ENCODE data around the gene EPHA4.

The EPHA4 gene

DNA sequence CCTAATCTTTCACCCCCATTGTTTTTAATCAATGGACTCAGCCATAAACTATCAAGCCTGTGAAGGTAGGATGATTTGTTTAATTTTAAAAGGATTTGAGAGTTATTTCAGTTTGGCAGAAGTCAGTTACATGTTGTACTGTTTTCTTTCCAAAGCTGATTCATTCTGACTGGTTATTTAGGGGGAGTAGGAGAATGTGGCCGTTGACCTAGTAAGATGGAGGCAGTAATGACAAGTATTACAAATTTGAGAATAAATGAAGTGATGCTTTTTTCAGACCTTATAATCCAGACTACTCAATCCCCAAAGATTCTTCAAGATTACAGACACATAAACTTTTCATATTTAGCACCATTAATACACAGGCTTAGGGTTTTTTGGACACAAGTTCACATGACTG, 4.3 kb downstream of the EPHA4 start:
- Histone ChIP-seq H2AK5ac (ENCODE audit: low read length) (no peak overlapping the region), H4K5ac (ENCODE audit: low read length) (no peak overlapping the region), H2BK15ac (replicated peaks; ENCODE audit: low read depth) (no peak overlapping the region), H3K27me3 (ENCODE audit: insufficient read depth, low read length, poor library complexity) (no peaks in the 10 kb centered on the region), H3K56ac (ENCODE audit: low read length) (no peak overlapping the region), H3K27ac (ENCODE audit: low read depth, low read length) (no peak overlapping the region), H2BK5ac (ENCODE audit: low read length) (no peak overlapping the region), H3K4me1 (ENCODE audit: control insufficient read depth, low read depth, low read length) (peaks cover 11% of the 10 kb centered on the region), H3K18ac (ENCODE audit: low read length) (no peak overlapping the region), H3K4ac (ENCODE audit: low read depth, low read length) (no peak overlapping the region), H3K23ac (ENCODE audit: low read length) (no peak overlapping the region), H4K8ac (ENCODE audit: low read depth, low read length) (no peak overlapping the region), H2BK120ac (ENCODE audit: low read depth, low read length) (no peak overlapping the region), H3K4me3 (ENCODE audit: low read length) (no peak overlapping the region), H3K36me3 (ENCODE audit: control insufficient read depth, insufficient read depth, low read length) (no peaks in the 10 kb centered on the region), H3K79me2 (ENCODE audit: control insufficient read depth, insufficient read depth, low read length) (peaks cover 26% of the 10 kb centered on the region), H3K4me2 (ENCODE audit: low read length) (no peak overlapping the region), H3K9ac (ENCODE audit: low read length) (no peak overlapping the region), H3K79me1 (ENCODE audit: low read length) (peaks cover 16% of the 10 kb centered on the region)
- WGBS (ENCODE audit: extremely low coverage, insufficient coverage, low lambda C conversion rate), result no CpG with 5 or more reads among the region's 1 CpG
- no peak for DNase-seq

DNA sequence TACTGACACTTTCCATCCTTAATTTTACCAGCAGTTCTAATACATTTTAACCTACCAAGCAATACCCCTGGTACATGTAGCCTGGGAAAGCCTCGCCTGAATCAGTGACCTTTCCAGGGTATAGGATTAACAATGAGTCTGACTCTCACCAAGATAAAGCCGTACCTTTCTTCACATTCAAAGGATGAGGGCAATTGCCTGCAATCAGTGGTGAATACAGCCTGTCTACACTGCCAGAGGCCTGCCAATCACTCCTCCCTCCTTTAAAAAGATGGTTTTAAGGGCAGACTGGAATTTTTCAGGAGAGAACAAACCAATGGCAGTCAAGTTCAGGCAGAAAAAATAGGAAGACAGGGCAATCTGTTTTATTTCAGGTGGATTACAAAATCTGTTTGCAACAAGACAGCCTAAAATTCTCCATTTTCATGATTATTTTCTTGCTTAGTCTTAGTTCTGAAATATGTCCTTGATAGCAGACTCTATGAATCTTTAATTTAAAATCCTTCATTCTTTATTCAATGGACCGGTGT, 4.8 kb downstream of the EPHA4 start:
- Histone ChIP-seq H3K4me2 (ENCODE audit: low read length) (no peak overlapping the region), H4K5ac (ENCODE audit: low read length) (no peak overlapping the region), H3K4ac (ENCODE audit: low read depth, low read length) (no peak overlapping the region), H3K27me3 (ENCODE audit: insufficient read depth, low read length, poor library complexity) (no peaks in the 10 kb centered on the region), H2AK5ac (ENCODE audit: low read length) (no peak overlapping the region), H2BK5ac (ENCODE audit: low read length) (no peak overlapping the region), H3K79me1 (ENCODE audit: low read length) (peaks cover 16% of the 10 kb centered on the region), H3K27ac (ENCODE audit: low read depth, low read length) (no peak overlapping the region), H2BK15ac (replicated peaks; ENCODE audit: low read depth) (no peak overlapping the region), H3K36me3 (ENCODE audit: control insufficient read depth, insufficient read depth, low read length) (no peaks in the 10 kb centered on the region), H2BK120ac (ENCODE audit: low read depth, low read length) (no peak overlapping the region), H3K9ac (ENCODE audit: low read length) (no peak overlapping the region), H4K8ac (ENCODE audit: low read depth, low read length) (no peak overlapping the region), H3K79me2 (ENCODE audit: control insufficient read depth, insufficient read depth, low read length) (peaks cover 26% of the 10 kb centered on the region), H3K4me1 (ENCODE audit: control insufficient read depth, low read depth, low read length) (peaks cover 11% of the 10 kb centered on the region), H3K23ac (ENCODE audit: low read length) (no peak overlapping the region), H3K56ac (ENCODE audit: low read length) (no peak overlapping the region), H3K4me3 (ENCODE audit: low read length) (no peak overlapping the region), H3K18ac (ENCODE audit: low read length) (no peak overlapping the region)
- DNase-seq, result no peak
- no CpG with 5 or more reads among the region's 3 CpGs for WGBS (ENCODE audit: extremely low coverage, insufficient coverage, low lambda C conversion rate)

DNA sequence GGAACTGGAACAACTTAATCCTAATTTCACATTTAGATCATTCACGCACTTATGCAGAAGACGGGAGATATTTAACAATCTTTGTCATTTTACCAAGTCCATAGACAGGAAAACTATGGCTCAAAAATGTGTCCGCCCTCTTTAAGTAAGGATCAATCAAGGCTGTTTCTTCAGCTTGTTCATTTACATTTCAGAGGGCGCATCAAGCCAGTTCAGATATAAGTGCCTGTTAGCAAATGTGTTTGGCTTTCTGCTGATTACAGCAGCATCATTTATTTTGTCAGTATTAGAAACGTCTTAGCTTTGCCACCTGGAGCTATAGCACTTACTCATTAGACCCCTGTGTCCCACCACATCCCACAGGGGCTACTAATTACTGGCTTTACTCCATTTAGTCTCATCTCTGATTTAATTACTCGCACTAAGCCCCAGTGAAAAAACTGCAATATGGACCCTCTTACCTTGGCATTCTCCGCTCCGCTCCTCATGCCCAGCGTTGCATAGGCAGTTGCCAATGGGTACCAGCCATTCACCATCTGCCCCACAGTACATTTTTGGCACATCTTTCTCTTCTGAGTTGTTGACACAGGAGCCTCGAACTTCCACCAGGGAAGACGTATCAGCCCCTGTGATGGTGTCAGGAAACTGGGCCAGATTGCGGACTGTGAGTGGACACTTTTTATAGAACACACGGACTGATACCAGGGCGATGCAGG, 8.7 kb downstream of the EPHA4 start:
- Histone ChIP-seq H3K4ac (ENCODE audit: low read depth, low read length) (no peak overlapping the region), H3K4me3 (ENCODE audit: low read length) (no peak overlapping the region), H4K5ac (ENCODE audit: low read length) (no peak overlapping the region), H2BK120ac (ENCODE audit: low read depth, low read length) (no peak overlapping the region), H4K8ac (ENCODE audit: low read depth, low read length) (no peak overlapping the region), H3K27ac (ENCODE audit: low read depth, low read length) (no peak overlapping the region), H3K4me2 (ENCODE audit: low read length) (no peak overlapping the region), H3K23ac (ENCODE audit: low read length) (no peak overlapping the region), H3K18ac (ENCODE audit: low read length) (no peak overlapping the region), H2BK5ac (ENCODE audit: low read length) (no peak overlapping the region), H3K79me1 (ENCODE audit: low read length) (peaks cover 7% of the 10 kb centered on the region), H2BK15ac (replicated peaks; ENCODE audit: low read depth) (no peak overlapping the region), H2AK5ac (ENCODE audit: low read length) (no peak overlapping the region), H3K56ac (ENCODE audit: low read length) (no peak overlapping the region), H3K9ac (ENCODE audit: low read length) (no peak overlapping the region), H3K27me3 (ENCODE audit: insufficient read depth, low read length, poor library complexity) (no peaks in the 10 kb centered on the region), H3K79me2 (ENCODE audit: control insufficient read depth, insufficient read depth, low read length) (peaks cover 7% of the 10 kb centered on the region), H3K4me1 (ENCODE audit: control insufficient read depth, low read depth, low read length) (peaks cover 6% of the 10 kb centered on the region), H3K36me3 (ENCODE audit: control insufficient read depth, insufficient read depth, low read length) (no peaks in the 10 kb centered on the region)
- DNase-seq, result no peak
- WGBS (ENCODE audit: extremely low coverage, insufficient coverage, low lambda C conversion rate), result no CpG with 5 or more reads among the region's 14 CpGs

DNA sequence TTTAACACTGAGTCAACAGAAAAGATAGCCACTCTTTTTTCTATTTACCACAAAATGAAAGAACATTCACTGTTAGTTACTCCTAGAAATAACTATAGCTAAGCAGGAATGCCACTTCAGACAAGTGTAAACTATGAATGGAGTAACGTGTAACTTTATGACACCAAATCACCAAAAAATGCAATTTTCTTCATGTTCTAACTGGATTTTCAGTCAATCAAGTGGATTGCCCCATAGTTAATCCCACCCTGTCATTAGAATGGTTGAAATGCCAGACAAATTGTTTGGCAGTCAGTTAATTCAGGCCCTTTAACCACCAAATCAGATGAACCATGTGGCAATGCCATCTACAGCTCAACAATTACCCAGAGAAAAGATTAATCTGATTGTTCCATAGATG, 9.9 kb downstream of the EPHA4 start:
- Histone ChIP-seq H3K79me1 (ENCODE audit: low read length) (peaks cover 7% of the 10 kb centered on the region), H3K18ac (ENCODE audit: low read length) (no peak overlapping the region), H4K5ac (ENCODE audit: low read length) (no peak overlapping the region), H3K23ac (ENCODE audit: low read length) (no peak overlapping the region), H3K27me3 (ENCODE audit: insufficient read depth, low read length, poor library complexity) (no peaks in the 10 kb centered on the region), H3K4me1 (ENCODE audit: control insufficient read depth, low read depth, low read length) (peaks cover 4% of the 10 kb centered on the region), H3K56ac (ENCODE audit: low read length) (no peak overlapping the region), H3K9ac (ENCODE audit: low read length) (no peak overlapping the region), H3K4me3 (ENCODE audit: low read length) (no peak overlapping the region), H3K4ac (ENCODE audit: low read depth, low read length) (no peak overlapping the region), H2BK5ac (ENCODE audit: low read length) (no peak overlapping the region), H3K79me2 (ENCODE audit: control insufficient read depth, insufficient read depth, low read length) (peaks cover 6% of the 10 kb centered on the region), H3K27ac (ENCODE audit: low read depth, low read length) (no peak overlapping the region), H2AK5ac (ENCODE audit: low read length) (no peak overlapping the region), H3K36me3 (ENCODE audit: control insufficient read depth, insufficient read depth, low read length) (no peaks in the 10 kb centered on the region), H2BK120ac (ENCODE audit: low read depth, low read length) (no peak overlapping the region), H3K4me2 (ENCODE audit: low read length) (no peak overlapping the region), H4K8ac (ENCODE audit: low read depth, low read length) (no peak overlapping the region), H2BK15ac (replicated peaks; ENCODE audit: low read depth) (no peak overlapping the region)
- WGBS (ENCODE audit: extremely low coverage, insufficient coverage, low lambda C conversion rate), result no CpG with 5 or more reads among the region's 1 CpG
- no peak for DNase-seq

DNA sequence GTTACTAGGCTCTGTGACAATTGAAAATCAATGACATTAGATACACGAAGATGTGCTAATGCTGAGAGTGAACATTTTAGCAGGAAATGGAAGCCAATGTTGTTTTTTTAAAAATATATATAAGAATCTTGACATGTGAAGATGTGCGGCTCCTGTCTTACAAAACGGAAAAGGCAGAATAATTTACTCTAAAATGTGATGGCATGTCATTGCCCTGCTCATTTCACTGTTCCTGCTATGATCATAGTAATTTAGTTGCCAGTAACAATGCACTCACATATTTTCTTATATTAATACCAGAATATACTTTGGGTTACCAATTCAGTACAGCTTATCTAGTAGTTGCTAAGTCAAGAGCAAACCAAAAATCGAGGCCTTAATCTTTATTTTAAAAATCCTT, 10.3 kb downstream of the EPHA4 start:
- Histone ChIP-seq H2BK5ac (ENCODE audit: low read length) (no peak overlapping the region), H2AK5ac (ENCODE audit: low read length) (no peak overlapping the region), H4K8ac (ENCODE audit: low read depth, low read length) (no peak overlapping the region), H3K56ac (ENCODE audit: low read length) (no peak overlapping the region), H3K27me3 (ENCODE audit: insufficient read depth, low read length, poor library complexity) (no peaks in the 10 kb centered on the region), H3K4ac (ENCODE audit: low read depth, low read length) (no peak overlapping the region), H3K79me1 (ENCODE audit: low read length) (peaks cover 9% of the 10 kb centered on the region), H3K36me3 (ENCODE audit: control insufficient read depth, insufficient read depth, low read length) (no peaks in the 10 kb centered on the region), H3K18ac (ENCODE audit: low read length) (no peak overlapping the region), H3K27ac (ENCODE audit: low read depth, low read length) (no peak overlapping the region), H3K4me3 (ENCODE audit: low read length) (no peak overlapping the region), H3K23ac (ENCODE audit: low read length) (no peak overlapping the region), H3K9ac (ENCODE audit: low read length) (no peak overlapping the region), H3K79me2 (ENCODE audit: control insufficient read depth, insufficient read depth, low read length) (peaks cover 6% of the 10 kb centered on the region), H3K4me2 (ENCODE audit: low read length) (no peak overlapping the region), H4K5ac (ENCODE audit: low read length) (no peak overlapping the region), H3K4me1 (ENCODE audit: control insufficient read depth, low read depth, low read length) (peaks cover 4% of the 10 kb centered on the region), H2BK120ac (ENCODE audit: low read depth, low read length) (no peak overlapping the region), H2BK15ac (replicated peaks; ENCODE audit: low read depth) (no peak overlapping the region)
- DNase-seq, result no peak
- WGBS (ENCODE audit: extremely low coverage, insufficient coverage, low lambda C conversion rate), result no CpG with 5 or more reads among the region's 4 CpGs

DNA sequence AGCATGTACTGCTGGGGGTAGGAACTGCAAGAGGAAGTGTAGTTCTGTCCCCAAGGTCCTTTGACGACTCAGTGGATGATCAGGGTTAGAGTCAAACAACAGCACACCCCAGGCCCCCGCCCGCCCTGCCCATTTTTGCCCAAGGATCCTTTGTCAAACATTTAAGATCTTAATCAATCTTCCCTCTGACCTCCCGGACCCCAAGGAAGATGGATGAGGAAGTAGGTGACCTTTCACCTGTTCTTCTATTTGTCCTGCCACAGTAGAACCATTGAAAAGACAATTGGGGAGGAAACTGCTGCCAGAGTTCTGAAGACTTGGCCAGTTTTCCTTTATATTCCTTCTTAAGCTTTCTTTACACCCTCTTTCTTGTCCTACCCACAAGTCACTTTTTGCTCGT, 12.1 kb downstream of the EPHA4 start:
- no CpG with 5 or more reads among the region's 5 CpGs for WGBS (ENCODE audit: extremely low coverage, insufficient coverage, low lambda C conversion rate)
- no peak overlapping the region for H4K8ac ChIP-seq (ENCODE audit: low read depth, low read length)
- H3K79me2 ChIP-seq (ENCODE audit: control insufficient read depth, insufficient read depth, low read length), result peaks cover 3% of the 10 kb centered on the region
- no peak overlapping the region for H3K4ac ChIP-seq (ENCODE audit: low read depth, low read length)
- H3K9ac ChIP-seq (ENCODE audit: low read length), result no peak overlapping the region
- no peak overlapping the region for H2BK120ac ChIP-seq (ENCODE audit: low read depth, low read length)
- DNase-seq, result no peak
- no peaks in the 10 kb centered on the region for H3K27me3 ChIP-seq (ENCODE audit: insufficient read depth, low read length, poor library complexity)
- no peak overlapping the region for H2BK15ac ChIP-seq (replicated peaks; ENCODE audit: low read depth)
- H3K4me2 ChIP-seq (ENCODE audit: low read length), result no peak overlapping the region
- no peak overlapping the region for H3K27ac ChIP-seq (ENCODE audit: low read depth, low read length)
- H2BK5ac ChIP-seq (ENCODE audit: low read length), result no peak overlapping the region
- H3K4me3 ChIP-seq (ENCODE audit: low read length), result no peak overlapping the region
- no peaks in the 10 kb centered on the region for H3K36me3 ChIP-seq (ENCODE audit: control insufficient read depth, insufficient read depth, low read length)
- no peak overlapping the region for H3K18ac ChIP-seq (ENCODE audit: low read length)
- no peak overlapping the region for H2AK5ac ChIP-seq (ENCODE audit: low read length)
- H4K5ac ChIP-seq (ENCODE audit: low read length), result no peak overlapping the region
- no peak overlapping the region for H3K56ac ChIP-seq (ENCODE audit: low read length)
- no peak overlapping the region for H3K23ac ChIP-seq (ENCODE audit: low read length)
- peaks cover 7% of the 10 kb centered on the region for H3K4me1 ChIP-seq (ENCODE audit: control insufficient read depth, low read depth, low read length)
- peaks cover 9% of the 10 kb centered on the region for H3K79me1 ChIP-seq (ENCODE audit: low read length)
